BJ (cell line): Measurements from ENCODE around the gene LDB2. TPM values are rescaled to one million over a fixed set of nuclear protein-coding genes. Genes with fewer than 3 reads are reported as not detected.

ENCODE experiments used
- CTCF ChIA-PET: fragments of 350-600 bp; formaldehyde crosslinking; extraction: SDS; loops from one replicate; lab custom pipeline; 2021; ENCODE audit warnings: antibody characterized with exemption, inconsistent platforms; lab: Yijun Ruan, JAX
- POLR2A ChIA-PET: fragments of 300-600 bp; sonication (Branson Sonifier 250); formaldehyde crosslinking; extraction: SDS; loops from one replicate; lab custom pipeline; 2021; ENCODE audit warnings: antibody characterized with exemption; lab: Charles Lee
- DNase-seq: peaks from one replicate; pipeline ENCODE4 v3.0.0-alpha.2; 2011; ENCODE audit warnings: low read depth
- H3K27me3 ChIP-seq: 2 replicates; pipeline ENCODE4 v1.6.0; 2011; ENCODE audit warnings: low read length; ENCODE audit not compliant: control insufficient read depth, insufficient read depth
- H3K36me3 ChIP-seq: 2 replicates; pipeline ENCODE4 v1.5.1; 2011; ENCODE audit warnings: low read length; ENCODE audit not compliant: control insufficient read depth, insufficient read depth
- H3K4me3 ChIP-seq: 2 replicates; pipeline ENCODE4 v1.5.1; 2011; ENCODE audit warnings: low read depth, mild to moderate bottlenecking, control low read depth, low read length
- CTCF ChIP-seq: IDR thresholded peaks from 2 replicates; pipeline ENCODE4 v1.5.1; 2011; ENCODE audit warnings: low read depth, mild to moderate bottlenecking, control low read depth, inconsistent platforms, low read length, moderate library complexity; ENCODE audit not compliant: insufficient read depth
- polyA plus RNA-seq: library from polyadenylated mRNA; depleted of rRNA; stranded (reverse); fragments of >200 nt; gene quantifications from 2 replicates; pipeline ENCODE4 v1.2.3, GENCODE V29; 2011

Gene LDB2
- polyA plus RNA-seq, 1 experiment, result 79.7 TPM

- Histone ChIP-seq H3K36me3 (no peaks in the 10 kb centered on the region), H3K4me3 (no peak overlapping the region), H3K27me3 (no peaks in the 10 kb centered on the region)
- no peak for TF ChIP-seq CTCF
- ChIA-PET POLR2A (no interaction called here), CTCF (interaction anchor here (0.6 to 2.1 kb wide), 4 partner anchors 14 to 125 kb away, joined by 3 to 7 read pairs (median 3); no protein-coding TSS in a partner anchor)
- no peak for DNase-seq
Measured at GRCh38 chr4:16669036-16669435, 229.4 kb downstream of the LDB2 start.

GRCh38 chr4:16668488-16668887, 230.0 kb downstream of the LDB2 start:
- Histone ChIP-seq H3K4me3 (no peak overlapping the region), H3K36me3 (no peaks in the 10 kb centered on the region), H3K27me3 (no peaks in the 10 kb centered on the region)
- TF ChIP-seq CTCF, result no peak
- ChIA-PET POLR2A (no interaction called here), CTCF (interaction anchor here (0.6 to 2.1 kb wide), 4 partner anchors 15 to 126 kb away, joined by 3 to 7 read pairs (median 3); no protein-coding TSS in a partner anchor)
- no peak for DNase-seq

- ChIA-PET CTCF (interaction anchor here (2.1 kb wide), 1 partner anchor 127 kb away, joined by 7 read pairs; no protein-coding TSS in a partner anchor), POLR2A (no interaction called here)
- H3K27me3 ChIP-seq, result no peaks in the 10 kb centered on the region
- H3K4me3 ChIP-seq, result no peak overlapping the region
- no peaks in the 10 kb centered on the region for H3K36me3 ChIP-seq
- TF ChIP-seq CTCF, result no peak
- peak; percentile 81 for DNase-seq
Measured at GRCh38 chr4:16667464-16667863, 231.0 kb downstream of the LDB2 start.

- CTCF ChIA-PET, result interaction anchor here (0.6 kb wide), 2 partner anchors 371 to 419 kb away, joined by 3 to 5 read pairs; no protein-coding TSS in a partner anchor
- Histone ChIP-seq H3K4me3 (no peak overlapping the region), H3K36me3 (no peaks in the 10 kb centered on the region), H3K27me3 (no peaks in the 10 kb centered on the region)
- no peak for TF ChIP-seq CTCF
- no peak for DNase-seq
- POLR2A ChIA-PET, result no interaction called here
Measured at GRCh38 chr4:16665942-16666551, 232.4 kb downstream of the LDB2 start.

GRCh38 chr4:16663732-16664131, 234.7 kb downstream of the LDB2 start:
- ChIA-PET POLR2A (no interaction called here), CTCF (interaction anchor here (0.8 to 1.8 kb wide), 3 partner anchors 21 to 42 kb away, joined by 3 to 7 read pairs (median 3); no protein-coding TSS in a partner anchor)
- DNase-seq, result no peak
- Histone ChIP-seq H3K36me3 (no peaks in the 10 kb centered on the region), H3K4me3 (no peak overlapping the region), H3K27me3 (no peaks in the 10 kb centered on the region)
- no peak for TF ChIP-seq CTCF
